H9 (cell line): ENCODE measurements around the gene ZNF76. TPM values are rescaled to one million over a fixed set of nuclear protein-coding genes. Genes with fewer than 3 reads are reported as not detected.

ENCODE experiments used
- DNase-seq: peaks from one replicate; pipeline ENCODE4 v3.0.0-alpha.2; 2017
- H2AFZ ChIP-seq: one replicate; pipeline ENCODE4 v1.6.1; 2013; ENCODE audit warnings: mild to moderate bottlenecking, low read length, control low read depth, moderate library complexity
- H2AK5ac ChIP-seq: 2 replicates; pipeline ENCODE4 v1.6.1; 2013; ENCODE audit warnings: low read length, control low read depth, mixed read lengths; ENCODE audit not compliant: insufficient read length
- H2BK120ac ChIP-seq: one replicate; pipeline ENCODE4 v1.6.1; 2013; ENCODE audit warnings: low read depth, mild to moderate bottlenecking, low read length, control low read depth, inconsistent platforms; ENCODE audit not compliant: poor library complexity, severe bottlenecking
- H2BK12ac ChIP-seq: 2 replicates; pipeline ENCODE4 v1.6.1; 2013; ENCODE audit warnings: low read length, control low read depth, mixed read lengths, low read depth; ENCODE audit not compliant: insufficient read length
- H2BK15ac ChIP-seq: 2 replicates; pipeline ENCODE4 v1.6.1; 2013; ENCODE audit warnings: low read depth, low read length, control low read depth
- H2BK20ac ChIP-seq: one replicate; pipeline ENCODE4 v1.6.1; 2013; ENCODE audit warnings: low read depth, mild to moderate bottlenecking, low read length, control low read depth, inconsistent platforms; ENCODE audit not compliant: poor library complexity, severe bottlenecking
- H2BK5ac ChIP-seq: 2 replicates; pipeline ENCODE4 v1.6.1; 2013; ENCODE audit warnings: low read length, control low read depth, mixed read lengths; ENCODE audit not compliant: insufficient read length
- H3K14ac ChIP-seq: 2 replicates; pipeline ENCODE4 v1.6.1; 2013; ENCODE audit warnings: low read length, control low read depth; ENCODE audit not compliant: insufficient read depth
- H3K18ac ChIP-seq: 2 replicates; pipeline ENCODE4 v1.6.1; 2013; ENCODE audit warnings: low read depth, mild to moderate bottlenecking, mixed read lengths, low read length, control low read depth; ENCODE audit not compliant: insufficient read length
- H3K23ac ChIP-seq: 2 replicates; pipeline ENCODE4 v1.6.1; 2013; ENCODE audit warnings: low read length, control low read depth, mixed read lengths, low read depth; ENCODE audit not compliant: insufficient read length
- H3K23me2 ChIP-seq: 2 replicates; pipeline ENCODE4 v1.6.1; 2013; ENCODE audit warnings: low read depth, mild to moderate bottlenecking, mixed read lengths, low read length, control low read depth; ENCODE audit not compliant: insufficient read length, poor library complexity, severe bottlenecking
- H3K27ac ChIP-seq: 2 replicates; pipeline ENCODE4 v1.5.1; 2013; ENCODE audit warnings: low read length, control low read depth, mixed read lengths, low read depth; ENCODE audit not compliant: insufficient read length
- H3K27me3 ChIP-seq: 2 replicates; pipeline ENCODE4 v1.6.1; 2013; ENCODE audit warnings: low read length, control low read depth, inconsistent platforms; ENCODE audit not compliant: insufficient read depth
- H3K4ac ChIP-seq: 2 replicates; pipeline ENCODE4 v1.6.1; 2013; ENCODE audit warnings: low read depth, mild to moderate bottlenecking, control low read depth, inconsistent platforms, low read length, moderate library complexity
- H3K4me1 ChIP-seq: 2 replicates; pipeline ENCODE4 v1.6.1; 2013; ENCODE audit warnings: low read length, control low read depth, inconsistent platforms; ENCODE audit not compliant: insufficient read depth
- H3K4me2 ChIP-seq: 2 replicates; pipeline ENCODE4 v1.6.1; 2013; ENCODE audit warnings: low read length, control low read depth, mixed read lengths; ENCODE audit not compliant: insufficient read length, insufficient read depth
- H3K56ac ChIP-seq: 2 replicates; pipeline ENCODE4 v1.6.1; 2013; ENCODE audit warnings: low read depth, mild to moderate bottlenecking, mixed read lengths, low read length, control low read depth; ENCODE audit not compliant: insufficient read length
- H3K79me1 ChIP-seq: 2 replicates; pipeline ENCODE4 v1.6.1; 2013; ENCODE audit warnings: low read depth, mild to moderate bottlenecking, moderate library complexity, low read length, control low read depth, inconsistent platforms; ENCODE audit not compliant: insufficient read depth, poor library complexity, severe bottlenecking
- H3K79me2 ChIP-seq: 2 replicates; pipeline ENCODE4 v1.6.1; 2013; ENCODE audit warnings: low read length, control low read depth, inconsistent platforms; ENCODE audit not compliant: insufficient read depth
- H3K9ac ChIP-seq: 2 replicates; pipeline ENCODE4 v1.6.1; 2013; ENCODE audit warnings: low read length, control low read depth, mixed read lengths; ENCODE audit not compliant: insufficient read length; ENCODE audit errors: extremely low read depth
- H3K9me3 ChIP-seq: one replicate; pipeline ENCODE4 v1.6.1; 2013; ENCODE audit warnings: low read depth, low read length, inconsistent platforms; ENCODE audit not compliant: control insufficient read depth
- H3T11ph ChIP-seq: one replicate; pipeline ENCODE4 v1.6.1; 2013; ENCODE audit warnings: mild to moderate bottlenecking, low read length, control low read depth, inconsistent platforms
- H4K20me1 ChIP-seq: one replicate; pipeline ENCODE4 v1.6.1; 2013; ENCODE audit not compliant: control insufficient read depth, insufficient read length, insufficient read depth
- H4K5ac ChIP-seq: 2 replicates; pipeline ENCODE4 v1.6.1; 2013; ENCODE audit warnings: low read depth, mild to moderate bottlenecking, mixed read lengths, low read length, control low read depth; ENCODE audit not compliant: insufficient read length
- H4K8ac ChIP-seq: replicated peaks from 2 replicates; pipeline ENCODE4 v1.6.1; 2013; ENCODE audit warnings: low read length, control low read depth, mixed read lengths, low read depth; ENCODE audit not compliant: insufficient read length
- H4K91ac ChIP-seq: 2 replicates; pipeline ENCODE4 v1.6.1; 2013; ENCODE audit warnings: low read depth, mild to moderate bottlenecking, moderate library complexity, mixed read lengths, low read length, control low read depth; ENCODE audit not compliant: insufficient read length
- H3K27ac Mint-ChIP-seq, 3 experiments: 2 replicates in 2 of 3; 3 replicates in 1 of 3; pipeline ENCODE4 v1.8.0; 2020 to 2021; ENCODE audit warnings: mixed read lengths in 3 of 3, mild to moderate bottlenecking in 1 of 3, moderate library complexity in 1 of 3
- H3K27me3 Mint-ChIP-seq: 2 replicates; pipeline ENCODE4 v1.8.0; 2021; ENCODE audit warnings: low read depth, mild to moderate bottlenecking, moderate library complexity, mixed read lengths
- H3K36me3 Mint-ChIP-seq, 3 experiments: 2 replicates in 2 of 3; 3 replicates in 1 of 3; pipeline ENCODE4 v1.8.0; 2020 to 2021; ENCODE audit warnings: low read depth in 3 of 3, mixed read lengths in 3 of 3; ENCODE audit not compliant: insufficient read depth in 1 of 3
- H3K4me1 Mint-ChIP-seq, 2 experiments: 2 replicates each; pipeline ENCODE4 v1.8.0; 2020; ENCODE audit warnings: mixed read lengths in 2 of 2
- H3K4me3 Mint-ChIP-seq, 2 experiments: 2 replicates in 1 of 2; 3 replicates in 1 of 2; pipeline ENCODE4 v1.8.0; 2020 to 2021; ENCODE audit warnings: mild to moderate bottlenecking in 2 of 2, mixed read lengths in 2 of 2, moderate library complexity in 1 of 2
- H3K9me3 Mint-ChIP-seq, 2 experiments: 2 replicates in 1 of 2; 3 replicates in 1 of 2; pipeline ENCODE4 v1.8.0; 2020; ENCODE audit warnings: mild to moderate bottlenecking in 2 of 2, mixed read lengths in 2 of 2, moderate library complexity in 1 of 2
- CTCF ChIP-seq: fragments of 200-600 bp; sonication (generic); conservative IDR thresholded peaks from 3 replicates; pipeline ENCODE4 v1.8.0; 2021; ENCODE audit warnings: antibody characterized with exemption, mild to moderate bottlenecking
- WGBS: extraction: QIAGEN DNeasy Blood & Tissue Kit; methylation state at CpG from one replicate; pipeline ENCODE4 v1.1.7; 2013; ENCODE audit warnings: missing lambda C conversion rate, low lambda C conversion rate, mixed read lengths; ENCODE audit not compliant: insufficient read length; ENCODE audit errors: extremely low coverage; 5-methylcytosine and 5-hydroxymethylcytosine counted together
- total RNA-seq: library from RNA; stranded (reverse); gene quantifications from 2 replicates; pipeline ENCODE4 v1.2.1, GENCODE V29; 2021

ZNF76 gene
- total RNA-seq, 1 experiment from 2014 or later, result 21.1 TPM

GRCh38 chr6:35240838-35241801 lies 18.4 kb upstream of the ZNF76 start:
- H3K79me2 ChIP-seq, result no peaks in the 10 kb centered on the region
- no peaks in the 10 kb centered on the region for H3K9me3 ChIP-seq
- no peak overlapping the region for H2AK5ac ChIP-seq
- no peak overlapping the region for H3K56ac ChIP-seq
- no peak overlapping the region for H3K4me2 ChIP-seq
- TF ChIP-seq CTCF, result peak; percentile 99
- Mint-ChIP-seq H3K36me3 (peaks cover 1 to 4% (median 2%) of the 10 kb centered on the region in 3 experiments; a peak in 6 of 7 replicates), H3K4me1 (peaks cover 50 to 59% of the 10 kb centered on the region in 2 experiments), H3K9me3 (no peaks in the 10 kb centered on the region), H3K27ac (peak overlapping the region in 1 of 3 experiments; percentile 38; a peak in 2 of 7 replicates), H3K4me3 (peak overlapping the region in 1 of 2 experiments; percentile 11; a peak in 1 of 5 replicates), H3K27me3 (peaks cover 52% of the 10 kb centered on the region)
- no peak overlapping the region for H2BK120ac ChIP-seq
- no peak overlapping the region for H3K18ac ChIP-seq
- H2BK20ac ChIP-seq, result no peak overlapping the region
- no peak overlapping the region for H4K8ac ChIP-seq
- no peaks in the 10 kb centered on the region for H3K23me2 ChIP-seq
- peak; percentile 85 for DNase-seq
- no peak overlapping the region for H2BK5ac ChIP-seq
- no peak overlapping the region for H4K5ac ChIP-seq
- H3K27me3 ChIP-seq, result peaks cover 6% of the 10 kb centered on the region; the same call in 1 of the 2 replicates
- no peak overlapping the region for H3K9ac ChIP-seq
- H2BK12ac ChIP-seq, result no peak overlapping the region
- H3K4ac ChIP-seq, result no peak overlapping the region
- H4K91ac ChIP-seq, result no peak overlapping the region
- WGBS, result no CpG with 5 or more reads among the region's 12 CpGs
- H3K14ac ChIP-seq, result no peak overlapping the region
- H3K4me1 ChIP-seq, result no peaks in the 10 kb centered on the region; the same call in 1 of the 2 replicates
- no peaks in the 10 kb centered on the region for H3K79me1 ChIP-seq
- H3T11ph ChIP-seq, result no peak overlapping the region
- no peak overlapping the region for H2AFZ ChIP-seq
- H3K27ac ChIP-seq, result no peak overlapping the region
- no peak overlapping the region for H3K23ac ChIP-seq
- no peak overlapping the region for H2BK15ac ChIP-seq
- H4K20me1 ChIP-seq, result no peaks in the 10 kb centered on the region
